CD1c-positive myeloid dendritic cell (primary cell): Measurements from ENCODE around the gene GRIN1.
A peak's percentile ranks its signal among the peaks of the same experiment; 100 is the strongest.
"Not testable (repeated sequence)": the region's sequence is repeated elsewhere in the genome, so short reads cannot be mapped to it uniquely, and the experiment has no call there.

Source experiments
- DNase-seq: peaks from one replicate; pipeline ENCODE4 v3.0.0-alpha.2; 2016; ENCODE audit errors: extremely low spot score

The GRIN1 gene

DNA sequence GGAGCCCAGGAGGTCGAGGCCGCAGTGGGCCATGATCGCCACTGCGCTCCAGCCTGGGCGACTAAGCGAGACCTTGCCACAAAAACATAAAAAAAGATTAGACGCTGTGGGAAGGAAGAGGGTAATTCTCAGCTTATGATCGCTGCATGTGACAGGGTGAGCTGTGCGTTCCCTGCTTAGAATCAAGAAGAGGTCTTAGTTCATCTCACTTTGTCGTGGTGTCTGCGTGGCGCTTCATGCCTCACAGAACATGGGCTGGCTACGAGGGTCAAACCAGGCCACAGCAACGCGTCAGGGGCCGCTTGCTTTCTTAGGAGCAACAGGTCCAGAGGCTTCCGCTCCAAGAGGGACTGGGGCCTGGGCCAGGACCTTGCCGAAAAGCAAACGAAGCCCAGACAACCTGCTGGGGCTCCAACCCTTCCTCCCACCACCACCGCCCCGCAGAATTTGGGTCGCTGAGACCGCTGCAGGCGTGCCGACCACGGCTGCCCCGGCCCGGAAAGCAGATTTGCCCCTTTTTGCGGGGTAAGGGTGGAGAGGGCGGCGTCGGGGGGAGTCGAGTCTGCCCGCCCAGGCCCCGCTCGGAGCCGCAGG is 10.0 kb upstream of the GRIN1 start:
- DNase-seq: no peak

DNA sequence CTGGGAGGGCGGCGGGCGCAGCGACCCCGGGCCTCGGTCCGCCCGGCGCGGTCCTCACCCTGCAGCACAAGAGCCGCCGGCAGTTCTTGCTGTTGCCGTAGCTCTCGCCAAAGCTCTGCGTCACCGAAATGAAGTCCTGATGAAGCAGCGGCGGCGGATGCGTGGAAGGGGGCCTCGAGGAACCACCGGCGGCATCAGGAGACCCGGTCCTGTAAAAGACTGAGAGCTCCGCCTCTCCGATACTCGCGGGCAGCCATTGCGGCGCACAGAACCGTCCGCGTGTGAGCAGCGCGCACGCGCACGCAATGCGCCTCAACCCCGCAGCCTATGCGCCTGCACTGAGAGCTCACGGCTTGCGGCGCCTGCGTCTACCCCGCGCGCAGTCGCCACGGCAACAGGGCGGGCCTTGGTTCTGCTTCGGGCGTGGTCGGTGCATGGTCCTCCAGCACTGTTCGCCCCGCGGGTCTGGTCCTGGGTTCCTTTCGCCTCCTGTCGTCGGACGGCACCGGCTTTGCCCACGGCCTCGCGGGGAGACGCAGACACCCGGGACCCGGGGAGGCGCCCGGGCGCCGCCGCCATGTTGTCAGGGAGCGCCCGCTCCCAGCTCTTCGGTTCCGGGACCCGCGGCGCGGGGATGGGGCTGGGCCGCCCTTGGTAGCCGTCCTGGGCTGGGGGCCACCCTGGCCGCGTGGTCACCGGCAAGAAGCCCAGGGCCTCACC is 9.3 kb upstream of the GRIN1 start:
- DNase-seq: peak; percentile 96

GRCh38 chr9:137130176-137130755 is 8.7 kb upstream of the GRIN1 start:
- no peak for DNase-seq

- no peak for DNase-seq
Observed at GRCh38 chr9:137134191-137134590, 4.8 kb upstream of the GRIN1 start.

DNA sequence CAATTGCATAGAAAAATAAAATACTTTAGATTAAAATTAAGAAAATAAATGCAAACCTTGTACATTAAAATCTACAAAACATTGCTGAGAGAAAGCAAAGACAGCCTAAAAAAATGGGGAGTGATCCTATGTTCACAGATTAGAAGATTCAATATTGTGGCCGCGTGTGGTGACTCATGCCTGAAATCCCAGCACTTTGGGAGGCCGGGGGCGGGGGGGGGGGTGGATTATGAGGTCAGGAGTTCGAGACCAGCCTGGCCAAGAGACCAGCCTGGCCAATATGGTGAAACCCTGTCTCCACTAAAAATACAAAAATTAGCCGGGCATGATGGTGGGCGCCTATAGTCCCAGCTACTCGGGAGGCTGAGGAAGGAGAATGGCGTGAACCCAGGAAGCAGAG is 3.8 kb upstream of the GRIN1 start:
- not testable (repeated sequence) for DNase-seq

- no peak for DNase-seq
Observed at GRCh38 chr9:137136261-137136880, 2.6 kb upstream of the GRIN1 start.

DNA sequence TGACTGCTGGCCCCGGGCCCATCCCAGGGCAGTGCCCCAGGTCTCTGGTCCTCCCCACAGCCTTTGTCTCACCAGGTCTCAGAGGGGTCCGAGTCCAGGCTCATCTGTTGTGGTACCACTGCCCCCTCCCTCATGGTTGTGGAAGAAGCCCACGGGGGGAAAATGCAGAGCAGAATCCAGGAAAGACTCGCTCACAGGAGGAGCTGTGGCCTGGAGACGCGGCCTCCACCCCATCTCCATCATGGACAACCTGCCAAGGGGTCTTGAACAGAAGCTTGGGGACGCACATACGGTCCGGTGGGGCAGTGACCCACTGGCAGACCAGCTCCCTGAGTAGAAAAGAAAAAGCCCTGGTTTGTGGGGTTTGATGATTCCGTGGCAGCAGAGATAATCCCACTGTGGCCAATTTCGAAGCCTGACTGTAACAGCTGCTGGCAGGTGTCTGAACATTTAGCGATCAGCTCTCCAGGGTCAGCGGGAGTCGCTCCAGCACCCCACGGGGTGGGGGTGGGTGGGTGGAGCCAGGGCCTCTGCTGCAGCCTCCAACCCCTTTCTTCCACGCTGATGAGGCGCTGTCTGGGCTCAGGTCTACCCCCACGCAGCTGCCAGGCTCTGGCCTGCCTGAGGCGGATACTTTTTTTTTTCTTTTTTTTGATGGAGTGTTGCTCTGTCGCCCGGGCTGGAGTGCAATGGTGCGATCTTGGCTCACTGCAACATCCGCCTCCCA is 1.9 kb upstream of the GRIN1 start:
- DNase-seq: no peak

DNA sequence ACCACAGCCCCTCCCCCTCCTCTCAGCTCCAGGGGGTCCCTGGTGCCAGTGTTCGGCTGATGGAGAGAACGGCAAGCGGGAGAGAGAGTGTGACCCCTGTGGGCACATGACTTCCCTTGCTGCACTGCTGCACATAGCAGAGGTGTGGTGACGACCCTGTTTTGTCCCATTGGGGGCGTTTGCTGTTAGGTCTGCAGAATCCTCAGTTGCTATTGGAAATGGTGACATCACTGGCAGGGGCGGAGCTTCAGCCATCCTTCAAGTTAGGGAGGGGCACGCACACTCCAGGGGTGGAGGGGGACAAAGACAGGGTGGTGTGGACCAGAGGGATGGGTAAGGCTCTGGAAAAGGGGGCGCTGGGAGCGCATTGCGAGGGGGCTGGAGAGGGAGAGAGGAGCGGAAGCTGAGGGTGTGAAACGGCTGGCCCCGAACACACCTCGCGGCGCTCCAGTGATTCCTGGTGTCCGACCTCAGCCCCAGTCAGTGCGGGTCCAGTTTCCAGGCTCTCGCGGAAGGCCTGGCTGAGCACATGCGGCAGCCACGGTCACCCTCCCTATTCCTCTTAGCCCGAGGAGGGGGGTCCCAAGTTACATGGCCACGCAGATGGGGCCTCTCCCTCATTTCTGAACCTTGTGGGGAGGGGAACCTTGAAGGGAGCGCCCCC is 764 bp upstream of the GRIN1 start:
- no peak for DNase-seq

DNA sequence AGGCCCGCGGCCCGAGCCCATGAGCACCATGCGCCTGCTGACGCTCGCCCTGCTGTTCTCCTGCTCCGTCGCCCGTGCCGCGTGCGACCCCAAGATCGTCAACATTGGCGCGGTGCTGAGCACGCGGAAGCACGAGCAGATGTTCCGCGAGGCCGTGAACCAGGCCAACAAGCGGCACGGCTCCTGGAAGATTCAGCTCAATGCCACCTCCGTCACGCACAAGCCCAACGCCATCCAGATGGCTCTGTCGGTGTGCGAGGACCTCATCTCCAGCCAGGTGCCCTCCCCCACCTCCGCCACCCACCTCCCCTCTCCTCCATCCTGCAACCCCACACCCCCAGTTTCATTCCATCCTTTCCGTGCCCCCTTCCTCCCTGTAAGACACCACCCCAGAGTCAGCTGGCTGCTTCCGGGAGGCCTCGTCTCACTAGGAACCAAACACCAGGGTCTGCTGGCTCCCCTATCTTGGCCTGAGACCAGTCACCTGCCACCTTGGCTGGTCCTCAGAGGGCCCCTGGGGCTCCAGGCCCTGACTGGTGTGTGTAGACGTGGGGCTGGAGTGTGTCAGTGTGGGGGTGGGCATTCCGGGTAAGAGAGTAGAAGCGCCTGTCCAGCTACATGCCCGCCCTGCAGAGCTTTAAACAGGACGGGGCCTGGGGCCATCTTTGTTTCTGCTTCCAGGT is 655 bp downstream of the GRIN1 start:
- no peak for DNase-seq

DNA sequence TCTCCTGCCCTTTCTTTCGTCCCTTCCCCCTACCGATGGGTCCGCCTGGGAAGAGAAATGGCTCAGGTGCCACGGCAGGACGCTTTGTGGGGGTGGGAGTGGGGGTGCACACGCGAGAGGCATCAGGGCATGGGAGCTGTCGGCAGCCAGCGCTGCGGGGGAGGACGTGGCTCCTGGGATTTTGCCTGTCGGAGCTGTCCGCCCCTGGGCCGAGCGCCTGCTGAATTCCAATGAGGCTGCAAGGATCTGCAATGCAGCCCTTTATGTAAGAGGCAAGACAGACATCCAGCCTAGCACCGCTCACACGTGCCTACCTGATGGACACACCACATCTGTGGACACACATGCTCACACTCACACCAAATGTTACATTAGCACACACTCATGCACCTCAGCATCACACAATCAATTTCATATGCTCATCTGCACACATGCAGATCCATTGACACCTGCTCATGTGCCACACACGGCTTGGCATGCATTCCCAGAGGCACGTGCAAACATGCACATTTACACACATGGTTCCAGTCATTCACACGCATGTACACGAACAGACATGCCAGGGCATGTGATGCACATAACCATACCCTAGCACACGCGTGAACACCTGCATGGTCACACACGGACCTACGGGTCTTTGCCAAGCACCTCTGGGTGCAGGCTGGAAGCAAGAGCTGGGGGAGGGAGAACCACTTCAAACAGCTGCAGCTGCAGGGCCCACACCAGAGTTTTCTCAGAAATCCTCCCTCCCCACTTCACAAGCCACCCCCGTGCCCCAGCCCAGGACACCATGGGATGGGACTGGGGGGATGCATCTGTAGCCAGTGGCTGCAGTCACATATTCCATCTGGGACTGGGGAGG is 1.4 kb downstream of the GRIN1 start:
- no peak for DNase-seq

GRCh38 chr9:137141050-137141810 is 2.3 kb downstream of the GRIN1 start:
- no peak for DNase-seq

GRCh38 chr9:137141976-137142936 is 3.3 kb downstream of the GRIN1 start:
- DNase-seq: no peak

GRCh38 chr9:137143459-137143858 is 4.5 kb downstream of the GRIN1 start:
- DNase-seq: no peak

GRCh38 chr9:137145731-137146526 is 7.0 kb downstream of the GRIN1 start:
- DNase-seq: no peak

GRCh38 chr9:137146527-137146918 is 7.6 kb downstream of the GRIN1 start:
- DNase-seq: no peak

GRCh38 chr9:137147091-137147792 is 8.3 kb downstream of the GRIN1 start:
- no peak for DNase-seq

DNA sequence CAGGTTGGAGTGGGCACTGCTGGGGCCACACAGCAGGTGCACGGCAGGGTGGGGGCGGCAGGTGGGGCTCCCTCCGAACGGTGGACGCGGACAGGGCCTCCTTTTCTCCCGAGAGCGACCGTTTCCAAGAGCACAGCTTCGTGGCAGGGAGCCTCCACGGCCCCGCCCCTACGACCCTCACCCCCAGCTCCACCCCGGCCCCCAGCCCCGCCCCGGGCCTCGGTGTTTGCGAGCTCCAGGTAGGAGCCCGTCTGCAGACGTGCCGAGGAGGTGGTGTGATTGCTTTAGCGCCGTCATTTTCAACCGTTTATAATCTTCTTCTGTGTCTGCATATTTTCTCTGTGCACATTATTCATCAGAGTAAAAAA is 8.8 kb downstream of the GRIN1 start:
- no peak for DNase-seq
